HG03575 (cell line): ENCODE data around the gene AZGP1.
A peak's percentile ranks its signal among the peaks of the same experiment; 100 is the strongest.

Source experiments
- ATAC-seq: cut with Tn5 transposase; IDR thresholded peaks from one replicate; pipeline ENCODE4 v1.9.1; 2021; ENCODE audit not compliant: unreplicated experiment, insufficient number of reproducible peaks, low FRiP score; ENCODE audit errors: extremely low read depth

Gene AZGP1

GRCh38 chr7:99923200-99923599 is 52.6 kb downstream of the AZGP1 start:
- ATAC-seq: no peak

- ATAC-seq: no peak
Observed at GRCh38 chr7:99920149-99920548, 55.7 kb downstream of the AZGP1 start.

GRCh38 chr7:99919814-99920112 is 56.1 kb downstream of the AZGP1 start:
- ATAC-seq: no peak

GRCh38 chr7:99918959-99919813 is 56.6 kb downstream of the AZGP1 start, which contains the start of gene TRIM4:
TSS of gene TRIM4 (minus strand) at chr7:99919530. CDS start at chr7:99919401, 129 bp downstream.
- peak; percentile 53 for ATAC-seq
